HG03521 (cell line): ENCODE data around the gene CCDC92.

Source experiments
- ATAC-seq: cut with Tn5 transposase; IDR thresholded peaks from one replicate; pipeline ENCODE4 v1.9.1; 2021; ENCODE audit warnings: mild to moderate bottlenecking, moderate library complexity; ENCODE audit not compliant: unreplicated experiment

CCDC92 gene

GRCh38 chr12:123982269-123982668 lies 9.6 kb upstream of the CCDC92 start:
- ATAC-seq, result no peak

GRCh38 chr12:123979566-123979965 lies 6.9 kb upstream of the CCDC92 start:
- no peak for ATAC-seq

- no peak for ATAC-seq
Observed at GRCh38 chr12:123976227-123976826, 3.7 kb upstream of the CCDC92 start.

- ATAC-seq, result peak; percentile 5
Observed at GRCh38 chr12:123973552-123974341, 1.1 kb upstream of the CCDC92 start.

- peak; percentile 3 for ATAC-seq
Observed at GRCh38 chr12:123971770-123972456, 718 bp downstream of the CCDC92 start.

GRCh38 chr12:123971449-123971769 lies 1.2 kb downstream of the CCDC92 start:
- no peak for ATAC-seq

- ATAC-seq, result no peak
Observed at GRCh38 chr12:123967121-123967586, 5.5 kb downstream of the CCDC92 start.

GRCh38 chr12:123966596-123966995 lies 6.0 kb downstream of the CCDC92 start:
- ATAC-seq, result no peak

- ATAC-seq, result no peak
Observed at GRCh38 chr12:123965382-123965781, 7.2 kb downstream of the CCDC92 start.

- ATAC-seq, result no peak
Observed at GRCh38 chr12:123963821-123964220, 8.8 kb downstream of the CCDC92 start.

GRCh38 chr12:123962513-123962912 lies 10.1 kb downstream of the CCDC92 start:
- no peak for ATAC-seq

- no peak for ATAC-seq
Observed at GRCh38 chr12:123961585-123962345, 10.9 kb downstream of the CCDC92 start.

- ATAC-seq, result no peak
Observed at GRCh38 chr12:123960856-123961255, 11.8 kb downstream of the CCDC92 start.

GRCh38 chr12:123960029-123960735 lies 12.4 kb downstream of the CCDC92 start:
- no peak for ATAC-seq

- ATAC-seq, result no peak
Observed at GRCh38 chr12:123958876-123959275, 13.8 kb downstream of the CCDC92 start.

- ATAC-seq, result no peak
Observed at GRCh38 chr12:123958462-123958861, 14.2 kb downstream of the CCDC92 start.

GRCh38 chr12:123957196-123957595 lies 15.4 kb downstream of the CCDC92 start:
- no peak for ATAC-seq

- no peak for ATAC-seq
Observed at GRCh38 chr12:123956249-123956648, 16.4 kb downstream of the CCDC92 start.

GRCh38 chr12:123954647-123955350 lies 17.8 kb downstream of the CCDC92 start:
- ATAC-seq, result no peak

GRCh38 chr12:123952037-123952436 lies 20.6 kb downstream of the CCDC92 start:
- no peak for ATAC-seq
